ENCODE results near the gene SLC16A7.

The SLC16A7 gene

DNA sequence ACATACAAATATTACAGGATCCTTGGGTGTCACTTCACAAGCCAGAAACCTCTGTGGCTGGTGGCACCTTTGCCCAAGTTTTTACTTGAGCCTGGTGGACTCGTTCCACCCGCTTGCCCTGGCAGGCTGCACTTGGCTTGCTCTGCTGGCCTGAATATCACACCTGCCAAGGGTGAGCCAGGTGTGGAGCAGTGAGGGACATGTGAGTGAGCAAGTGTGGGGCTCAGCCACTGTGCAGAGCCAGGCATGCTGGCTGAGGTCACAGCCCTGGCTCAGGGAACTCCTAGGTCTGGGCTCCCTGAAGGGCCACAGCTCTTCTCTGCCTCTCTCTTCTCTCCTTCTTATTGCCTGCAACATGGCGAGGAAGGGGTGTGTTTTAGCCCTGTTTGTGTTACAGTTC, 82.0 kb downstream of the SLC16A7 start:
- no peak for DNase-seq

DNA sequence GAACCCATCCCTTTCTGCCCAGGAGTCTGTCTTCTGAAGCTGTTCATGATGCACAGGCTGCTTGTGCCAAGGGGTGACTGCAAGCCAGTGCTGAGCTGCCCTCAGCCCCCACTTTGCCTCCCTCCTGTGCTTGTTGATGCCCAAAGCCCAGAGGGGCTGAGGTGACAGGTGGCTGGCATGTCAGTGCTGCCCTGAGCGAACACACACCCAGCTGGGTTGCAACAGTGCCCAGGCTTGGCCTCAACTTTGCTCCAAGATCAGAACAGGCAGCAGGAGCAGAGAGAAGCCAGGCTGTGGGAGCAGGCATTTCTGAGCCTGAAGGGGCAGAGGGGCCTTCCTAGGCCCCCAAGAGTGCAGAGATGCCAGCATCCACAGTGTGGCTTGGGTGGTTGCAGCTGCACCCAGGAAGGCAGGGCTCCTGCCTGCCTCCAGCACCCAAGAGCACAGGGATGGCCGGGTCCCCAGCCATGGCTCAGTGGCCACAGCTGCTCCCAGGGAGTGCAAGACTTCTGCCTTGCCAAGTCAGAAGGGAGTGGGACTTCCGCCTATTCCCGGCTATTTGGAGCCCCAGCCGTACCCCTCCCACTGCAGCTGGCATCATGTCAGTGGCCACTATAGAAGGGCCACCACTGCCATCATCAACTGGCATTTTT, 83.1 kb downstream of the SLC16A7 start:
- no peak for DNase-seq

DNA sequence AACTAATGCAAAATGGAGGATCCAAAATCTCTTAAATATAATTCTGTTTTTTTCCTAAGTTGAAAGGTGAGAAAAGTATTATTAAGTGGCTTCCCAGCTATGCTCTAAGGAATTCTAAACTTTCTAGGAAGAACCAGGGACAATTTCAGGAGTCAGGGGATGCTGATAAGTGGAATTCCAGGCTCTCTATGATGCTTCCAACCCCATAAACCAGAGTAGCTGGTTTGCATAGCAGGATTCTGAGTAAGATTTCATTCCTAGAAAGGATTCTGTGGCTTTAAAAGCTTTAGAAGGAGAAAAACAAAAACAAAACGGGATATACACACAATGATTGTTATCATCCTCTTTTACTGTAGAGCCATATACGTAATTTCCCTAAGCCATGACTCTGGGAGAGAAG, 93.9 kb downstream of the SLC16A7 start:
- no peak for DNase-seq

DNA sequence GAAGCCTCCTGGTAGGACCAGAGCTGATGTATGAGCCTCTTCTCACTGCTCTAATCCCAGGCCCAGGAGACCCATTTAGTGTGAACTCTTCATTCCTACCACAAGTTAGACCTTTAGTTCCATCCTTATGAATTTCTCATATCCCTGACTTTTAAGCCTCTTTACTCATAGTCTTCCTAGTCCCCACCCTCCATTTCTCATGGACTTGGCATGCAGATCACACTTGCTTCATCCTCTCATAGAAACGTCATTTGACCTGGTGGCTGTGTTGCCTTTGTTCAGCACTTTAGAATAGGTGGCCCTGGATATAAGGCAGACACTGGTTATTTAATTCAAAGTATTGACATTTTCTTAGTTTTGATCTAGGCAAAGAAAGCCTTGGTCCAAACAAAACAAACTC, 99.5 kb downstream of the SLC16A7 start:
- DNase-seq, result no peak

DNA sequence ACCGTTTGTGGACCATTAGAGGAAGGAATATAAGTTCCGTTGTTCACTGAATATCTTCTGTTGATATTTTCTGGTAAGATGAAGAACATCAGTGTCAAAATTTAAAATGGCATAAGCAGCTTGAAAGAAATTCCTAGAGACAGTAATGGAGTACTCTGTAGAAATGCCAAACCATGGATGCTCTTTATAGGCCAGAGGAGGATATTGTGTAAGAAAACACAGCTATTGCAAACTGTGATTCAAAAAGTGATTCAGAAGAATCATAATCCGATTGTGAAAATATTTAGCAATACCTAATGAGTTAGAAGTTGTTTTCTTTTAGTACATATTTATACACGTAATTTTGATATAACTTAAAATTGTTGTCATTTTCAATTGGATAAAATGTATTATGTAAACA, 102.8 kb downstream of the SLC16A7 start:
- DNase-seq, result no peak

DNA sequence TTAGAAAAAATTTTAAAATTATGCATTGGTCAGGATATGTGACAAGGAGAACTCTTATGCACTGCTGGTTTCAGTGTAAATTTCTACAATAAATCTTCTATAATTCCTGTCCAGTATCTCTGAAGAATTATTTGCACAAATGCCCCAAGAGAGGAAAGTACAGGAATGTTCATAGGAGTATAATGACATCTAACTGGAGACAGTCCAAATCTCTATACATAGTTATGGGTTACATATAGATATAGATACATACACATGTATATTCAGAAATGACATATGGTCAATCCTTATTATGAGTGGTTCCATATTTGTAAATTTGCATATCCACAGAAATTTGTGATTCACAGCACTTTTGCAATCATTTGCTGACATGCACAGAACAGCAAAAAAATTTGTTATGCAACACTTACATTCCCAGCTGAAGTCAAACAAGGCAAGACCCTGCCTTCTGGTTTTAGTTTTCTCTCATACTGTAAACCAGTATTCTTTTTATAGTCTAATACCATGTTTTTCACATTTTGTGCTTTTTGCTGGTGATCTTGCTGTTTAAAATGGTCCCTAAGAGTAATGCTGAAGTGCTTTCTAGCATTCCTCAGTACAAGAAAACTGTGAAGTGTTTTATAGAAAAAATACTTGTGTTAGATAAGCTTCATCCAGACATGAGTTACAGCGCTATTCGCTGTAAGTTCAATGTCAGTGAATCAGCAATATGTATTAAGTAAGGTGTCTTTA, 103.8 kb downstream of the SLC16A7 start:
- no peak for DNase-seq

DNA sequence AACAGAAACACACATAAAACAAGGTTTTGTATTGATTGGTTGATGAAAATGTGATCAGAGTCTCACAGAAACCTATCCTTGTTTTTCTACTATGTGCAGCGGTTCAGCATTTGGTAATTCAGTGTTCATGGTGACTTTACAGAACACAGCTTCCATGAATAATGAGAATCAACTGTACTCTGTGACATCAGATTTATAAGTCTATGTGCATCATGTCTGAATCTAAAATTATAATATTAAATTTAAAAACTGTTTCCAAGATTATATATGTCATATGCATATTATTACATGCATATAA, 104.3 kb downstream of the SLC16A7 start:
- DNase-seq, result no peak

DNA sequence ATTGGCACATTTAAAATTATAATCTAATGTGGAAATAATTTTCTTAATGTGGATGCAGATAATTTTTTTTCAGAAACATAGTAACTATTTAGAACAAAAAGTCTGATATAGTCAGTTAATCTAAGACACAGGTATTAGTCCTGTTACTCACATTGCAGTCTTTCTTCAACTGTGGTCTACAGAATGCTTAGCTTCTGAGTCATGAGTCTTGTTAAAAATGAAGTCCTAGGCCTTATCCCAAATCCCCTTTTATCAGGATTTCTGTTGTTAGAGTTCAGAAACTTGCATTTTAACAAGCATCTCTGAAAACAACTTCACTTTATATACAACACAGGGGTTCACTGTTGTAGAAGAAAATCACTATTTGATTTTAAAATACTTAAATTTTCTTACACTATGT, 112.2 kb downstream of the SLC16A7 start:
- peak in 1 of 2 experiments; percentile 34 for DNase-seq

DNA sequence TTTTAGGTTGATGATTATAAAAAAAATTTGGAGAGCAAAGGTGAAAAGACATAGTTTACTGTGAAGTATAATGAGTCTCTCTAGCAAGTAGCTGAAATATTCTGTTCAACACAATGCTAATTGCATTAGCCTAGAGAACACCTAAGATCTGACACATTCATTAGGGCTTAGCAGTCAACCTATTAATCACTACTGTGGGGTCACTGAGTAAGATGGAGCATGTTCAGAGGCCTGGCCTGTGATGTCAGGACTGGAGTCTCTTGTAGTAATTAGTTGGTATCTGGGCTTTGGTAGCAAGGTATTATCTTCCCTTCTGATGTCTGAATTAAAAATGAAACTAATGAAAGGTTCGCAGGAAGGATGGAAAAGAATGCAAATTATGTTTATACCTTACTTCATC, 112.7 kb downstream of the SLC16A7 start:
- DNase-seq, result peak; percentile 88 to 96

DNA sequence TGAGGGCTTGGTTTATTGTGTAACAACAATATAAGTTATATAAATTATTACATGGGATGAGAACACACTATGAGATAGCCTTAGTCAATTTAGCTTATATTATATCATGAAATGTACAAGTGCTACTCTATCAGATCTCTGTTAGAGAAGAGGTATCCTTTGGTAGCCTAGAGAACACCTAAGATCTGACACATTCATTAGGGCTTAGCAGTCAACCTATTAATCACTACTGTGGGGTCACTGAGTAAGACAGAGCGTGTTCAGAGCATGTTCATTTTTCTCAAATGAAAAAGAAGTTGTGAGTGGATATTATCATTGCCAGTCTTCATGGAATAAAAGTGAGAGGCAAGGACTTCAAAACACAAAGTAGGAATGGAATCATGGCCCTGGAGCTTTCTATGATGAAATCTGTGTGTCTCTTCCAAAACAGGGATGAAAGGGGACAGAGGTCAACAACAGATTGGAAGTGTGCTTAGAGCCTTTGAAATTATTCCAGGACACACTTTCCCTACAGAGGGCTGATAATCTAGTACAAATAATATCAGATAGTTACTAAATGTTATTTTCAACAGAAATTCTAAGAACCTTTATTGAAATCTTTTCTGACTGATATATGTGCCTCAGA, 114.3 kb downstream of the SLC16A7 start:
- no peak for DNase-seq

DNA sequence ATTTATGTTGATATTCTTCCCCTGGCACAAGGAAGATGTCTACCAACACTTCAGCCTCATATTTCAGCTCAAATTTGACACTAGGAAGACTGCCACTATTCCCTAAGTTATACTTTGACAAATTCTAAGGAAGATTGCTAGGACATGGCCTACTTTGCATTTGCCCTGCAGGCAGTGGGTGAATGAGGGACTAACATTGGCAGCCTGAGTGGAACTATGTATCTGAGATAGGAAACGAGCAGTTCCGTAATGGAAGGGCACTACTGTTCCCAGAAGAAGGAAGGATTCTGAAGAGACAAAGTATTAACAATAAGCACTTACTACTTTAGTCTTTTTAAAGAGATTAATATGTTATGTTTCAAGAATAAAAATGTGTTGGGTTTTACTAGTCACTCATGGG, 115.1 kb downstream of the SLC16A7 start:
- no peak for DNase-seq

DNA sequence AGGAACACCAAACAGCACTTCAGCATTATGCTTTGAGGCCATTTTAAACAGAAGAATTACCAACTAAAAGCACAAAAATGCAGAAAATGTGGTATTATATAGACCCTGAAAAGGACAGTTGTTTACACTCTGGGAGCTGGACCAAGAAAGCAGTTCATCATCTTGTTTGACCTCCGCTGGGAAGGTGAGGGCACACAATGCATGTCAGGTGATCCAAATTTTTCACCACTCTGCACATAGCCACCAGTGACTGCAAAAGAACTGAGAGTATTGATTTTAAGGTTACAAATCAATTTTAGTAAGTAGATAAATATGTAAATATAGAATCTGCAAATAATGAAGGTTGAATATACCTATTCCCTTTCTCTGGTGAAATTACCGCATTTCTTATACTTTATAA, 119.6 kb downstream of the SLC16A7 start:
- DNase-seq, result no peak

DNA sequence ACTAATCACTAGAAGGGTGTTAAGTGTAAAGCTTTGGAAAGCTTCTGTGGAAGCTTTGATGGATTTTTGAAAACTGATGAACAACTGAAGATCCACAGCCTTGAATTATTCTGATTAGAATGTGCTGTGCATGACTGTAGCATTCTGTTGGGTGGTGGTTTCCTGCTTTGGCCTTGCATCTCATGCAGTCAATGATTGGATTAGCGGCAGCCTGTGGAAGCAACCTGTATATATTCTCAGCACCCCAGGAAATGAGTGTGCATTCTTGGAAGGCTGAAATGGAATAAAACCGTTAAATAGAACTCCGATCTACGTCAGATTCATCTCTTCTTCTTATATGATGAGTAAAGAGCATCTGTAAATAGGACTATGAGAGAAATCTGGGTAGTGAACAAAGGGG, 120.2 kb downstream of the SLC16A7 start:
- DNase-seq, result no peak

DNA sequence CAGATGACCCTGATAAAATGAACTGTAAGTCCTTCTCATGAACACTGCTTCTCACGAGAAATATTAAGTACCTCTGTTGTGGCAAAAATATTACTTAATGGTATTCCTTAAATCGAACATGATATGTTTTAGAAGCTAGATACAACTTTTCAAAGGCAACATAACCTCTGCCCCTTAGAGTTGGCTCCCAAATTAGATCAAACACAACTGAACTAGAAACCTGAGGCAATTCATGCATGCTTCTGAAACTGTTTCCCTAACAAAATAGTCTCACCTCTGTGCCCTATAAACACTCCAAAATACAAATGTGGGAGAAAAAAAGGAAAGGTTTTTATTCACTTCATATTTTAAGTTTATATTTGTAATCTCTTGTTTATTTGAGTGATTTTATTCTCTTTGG, 121.6 kb downstream of the SLC16A7 start:
- DNase-seq, result no peak

DNA sequence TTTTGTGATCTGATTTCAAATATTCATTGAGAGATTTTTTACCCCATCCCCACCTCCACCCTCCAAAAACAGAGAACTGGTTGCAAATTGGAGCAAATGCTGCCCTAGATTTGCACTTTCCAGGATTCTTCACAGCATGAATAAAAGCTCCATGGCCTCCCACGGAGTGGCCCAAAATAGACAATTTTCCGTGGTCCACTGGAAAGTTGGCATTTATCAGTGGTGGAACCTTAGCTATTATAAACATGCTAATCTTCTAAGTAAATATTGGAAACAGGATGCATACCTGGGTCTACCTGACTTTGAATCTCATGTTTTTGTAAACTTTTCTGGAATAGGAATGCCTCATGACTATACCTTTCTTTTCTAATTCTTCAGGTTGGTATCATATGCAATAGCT, 123.9 kb downstream of the SLC16A7 start:
- DNase-seq, result no peak

DNA sequence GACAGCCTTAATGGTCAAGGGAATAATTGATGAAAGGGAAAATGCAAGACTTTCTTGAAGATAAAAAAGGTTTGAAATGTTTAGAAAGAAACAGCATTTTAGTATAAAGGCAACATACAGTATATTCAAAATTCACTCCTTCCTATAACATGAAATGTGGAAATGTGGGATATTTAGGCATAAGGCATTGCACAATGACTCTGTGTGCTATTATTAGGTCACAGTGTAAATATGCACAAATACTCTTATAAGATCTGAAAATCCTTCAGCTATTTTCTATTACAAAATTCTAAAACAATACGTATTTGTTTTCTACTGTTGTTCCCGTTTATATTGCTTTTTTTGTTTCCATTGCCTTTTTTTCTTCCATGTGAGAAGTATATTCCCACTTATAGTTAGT, 127.7 kb downstream of the SLC16A7 start:
- no peak for DNase-seq

DNA sequence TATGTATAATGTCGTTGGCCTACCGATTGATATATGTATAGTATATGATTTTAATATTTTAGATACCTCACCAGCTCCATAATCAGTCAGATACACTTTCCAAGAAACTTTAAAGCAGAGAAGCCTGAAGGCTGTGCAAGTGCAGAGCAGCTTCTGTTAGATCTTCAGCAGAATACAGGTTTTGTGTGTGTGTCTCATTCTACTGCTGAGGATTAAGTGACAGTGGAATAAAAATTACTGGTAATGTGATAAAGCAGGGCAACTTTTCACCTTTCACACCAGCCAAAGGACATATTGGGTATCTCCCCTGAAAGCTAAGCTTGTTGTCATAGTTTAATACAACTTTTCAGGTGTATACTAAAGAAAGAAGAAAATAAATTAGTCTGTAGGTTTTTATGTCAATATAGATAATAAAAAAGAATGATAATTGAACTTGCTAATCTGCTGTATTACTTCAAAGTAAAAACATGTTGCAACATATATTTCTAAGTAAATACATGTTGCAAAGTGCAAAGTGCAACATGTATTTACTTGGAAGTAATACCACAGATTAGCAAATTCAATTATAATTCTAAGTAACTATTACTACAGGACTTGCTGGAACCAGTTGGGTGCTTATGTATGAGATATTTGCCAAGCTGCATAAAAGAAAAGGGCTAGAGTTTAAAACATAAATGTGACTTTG, 128.3 kb downstream of the SLC16A7 start:
- no peak for DNase-seq

DNA sequence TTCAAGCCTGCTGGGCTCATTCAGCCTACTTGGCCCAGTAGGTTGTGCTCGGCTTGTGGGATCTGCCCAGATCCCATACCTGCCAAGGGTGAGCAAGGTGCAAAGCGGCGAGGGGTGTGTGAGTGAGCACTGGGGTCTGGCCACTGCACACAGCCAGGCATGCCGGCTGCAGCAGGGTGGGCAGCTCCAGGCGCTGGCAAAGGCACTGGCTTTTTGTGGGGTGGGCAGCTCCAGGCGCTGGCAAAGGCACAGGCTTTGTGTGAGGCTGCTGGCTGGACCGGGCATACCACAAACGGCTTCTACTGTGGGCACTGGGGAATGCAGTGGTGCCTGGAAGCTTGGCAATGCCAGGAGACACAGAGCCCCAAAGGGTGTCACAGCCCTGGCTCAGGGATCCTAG, 137.4 kb downstream of the SLC16A7 start:
- no peak for DNase-seq

DNA sequence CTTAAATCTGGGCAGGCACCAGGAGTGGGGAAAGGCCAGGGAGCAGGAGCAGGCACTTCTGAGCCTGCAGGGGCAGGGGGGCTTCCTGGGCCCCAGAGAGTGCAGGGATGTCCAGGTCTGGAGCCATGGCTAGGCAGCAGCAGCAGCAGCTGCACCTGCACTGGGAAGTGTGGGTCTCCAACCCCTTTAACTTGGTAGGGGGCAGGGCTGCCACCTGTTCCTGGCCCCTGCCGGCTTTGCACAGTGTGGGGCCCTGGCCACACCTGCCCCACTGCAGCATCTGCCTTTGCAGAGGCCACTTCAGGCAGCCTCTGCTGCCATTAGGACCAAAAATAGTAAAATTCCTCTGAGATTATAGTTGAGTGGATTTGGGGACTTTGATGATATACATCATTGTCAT, 138.5 kb downstream of the SLC16A7 start:
- DNase-seq, result peak; percentile 27 to 75

DNA sequence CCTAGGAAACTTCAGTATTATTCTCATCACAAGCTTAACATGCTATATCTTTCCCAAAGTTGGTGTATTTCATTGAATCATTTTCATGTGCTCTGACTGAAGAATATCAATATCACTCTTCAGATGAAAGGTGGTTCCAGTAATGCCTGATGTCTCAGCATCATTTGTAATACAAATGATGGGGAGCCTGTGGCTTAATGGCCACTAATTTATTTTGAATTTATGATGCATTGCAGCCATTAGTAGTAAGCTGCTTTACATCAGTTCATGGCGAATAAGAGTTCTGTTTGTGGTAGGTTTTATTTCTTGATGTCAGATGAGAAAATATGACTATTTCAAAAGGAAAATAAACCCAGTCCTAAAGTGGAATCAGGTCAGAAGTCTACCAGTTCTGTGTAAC, 139.4 kb downstream of the SLC16A7 start:
- no peak for DNase-seq

DNA sequence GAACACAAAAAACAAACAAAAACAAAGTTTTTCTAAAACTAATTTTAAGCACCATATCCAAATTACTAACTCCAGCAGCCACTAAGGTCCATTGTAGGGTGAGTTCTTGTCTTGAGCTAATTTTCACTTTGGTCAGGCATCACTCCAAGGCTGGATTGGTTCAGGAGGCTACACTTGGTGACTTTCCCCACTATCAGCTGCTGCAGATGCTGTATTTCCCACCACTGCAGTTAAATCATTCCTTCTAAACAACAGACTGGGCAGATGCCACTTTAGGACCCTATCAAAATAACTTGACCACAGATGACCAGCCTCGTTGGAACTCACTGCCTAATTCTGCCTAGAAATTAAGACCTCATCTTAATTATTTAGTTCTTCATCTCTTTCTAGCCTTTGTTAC, 140.5 kb downstream of the SLC16A7 start:
- no peak for DNase-seq

DNA sequence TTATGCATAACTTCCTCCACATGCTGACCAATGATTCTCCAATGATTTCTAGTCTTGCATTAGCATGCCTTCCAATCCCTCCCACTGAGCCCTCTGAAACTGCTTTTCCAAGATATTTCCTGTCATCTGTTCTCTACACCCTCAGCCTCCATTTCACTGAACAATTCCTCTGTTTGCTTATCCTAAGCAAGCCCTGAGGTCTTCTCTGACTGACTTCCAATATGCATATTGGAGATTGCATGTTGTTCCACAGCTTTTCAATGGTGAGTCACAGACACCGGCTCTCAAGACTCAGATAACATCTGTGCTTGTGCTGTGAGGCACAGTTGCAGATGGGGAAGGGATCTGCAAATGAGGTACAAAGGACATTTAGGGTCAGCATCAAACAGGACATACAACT, 141.0 kb downstream of the SLC16A7 start:
- DNase-seq, result peak; percentile 49 to 85

DNA sequence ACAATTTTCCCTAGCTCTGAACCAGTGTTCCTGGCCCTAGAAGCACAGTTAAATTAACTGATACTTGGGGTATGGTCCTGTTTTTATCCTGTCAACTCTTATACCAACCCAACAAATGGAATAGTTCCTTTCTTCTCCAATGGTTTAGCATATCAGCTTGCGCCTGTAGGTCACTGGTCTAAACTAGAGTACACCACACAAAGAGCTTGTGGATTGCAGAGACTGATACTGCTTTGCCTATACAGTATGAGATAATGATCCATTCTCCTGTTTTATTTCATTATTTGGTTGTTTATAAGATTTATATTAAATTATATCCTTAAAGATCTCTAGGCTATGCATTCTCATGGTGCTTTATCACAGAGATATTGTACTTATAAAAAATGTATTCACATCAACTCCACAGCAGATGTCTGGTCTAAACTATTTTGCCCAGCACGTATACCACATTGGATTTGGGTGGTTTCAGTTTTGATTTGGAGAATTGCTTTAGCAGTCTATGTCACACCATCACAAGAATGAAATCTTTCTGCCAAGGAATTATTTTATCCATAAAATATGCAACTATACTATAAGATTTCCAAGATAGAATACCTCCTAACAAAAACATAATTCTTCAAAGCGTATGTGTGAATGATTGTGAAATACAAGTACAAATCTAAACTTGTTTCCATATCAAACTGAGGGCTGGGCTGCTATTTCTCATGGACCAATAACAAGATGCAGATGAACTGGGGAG, 142.1 kb downstream of the SLC16A7 start:
- DNase-seq, result no peak

Measured in NCI-H524 (cell line).